DND-41 (cell line): ENCODE data around the gene MAD2L1.
"Not testable (repeated sequence)": the region's sequence is repeated elsewhere in the genome, so short reads cannot be mapped to it uniquely, and the experiment has no call there.

ENCODE experiments used
- ATAC-seq: fragments of 200-7000 bp; cut with Tn5 transposase; 3 replicates; pipeline ENCODE4 v1.9.1; 2021; ENCODE audit warnings: low read depth; ENCODE audit not compliant: insufficient read depth
- DNase-seq: peaks from one replicate; pipeline ENCODE4 v3.0.0-alpha.2; 2020
- H2AFZ ChIP-seq: 2 replicates; pipeline ENCODE4 v1.6.0; 2012; ENCODE audit warnings: low read depth, low read length
- H3K27ac ChIP-seq: 2 replicates; pipeline ENCODE4 v1.5.1; 2012; ENCODE audit warnings: low read length, inconsistent platforms
- H3K27me3 ChIP-seq: fragments of 200-600 bp; sonication (generic); 2 replicates; pipeline ENCODE4 v1.6.0; 2012; ENCODE audit warnings: low read length, mild to moderate bottlenecking, inconsistent platforms; ENCODE audit not compliant: insufficient read depth, poor library complexity
- H3K36me3 ChIP-seq: 2 replicates; pipeline ENCODE4 v1.5.1; 2012; ENCODE audit warnings: low read length, inconsistent platforms; ENCODE audit not compliant: insufficient read depth
- H3K4me1 ChIP-seq: 2 replicates; pipeline ENCODE4 v1.5.1; 2012; ENCODE audit warnings: mild to moderate bottlenecking, low read length; ENCODE audit not compliant: insufficient read depth
- H3K4me2 ChIP-seq: 2 replicates; pipeline ENCODE4 v1.6.0; 2012; ENCODE audit warnings: mild to moderate bottlenecking, moderate library complexity, low read length, inconsistent platforms; ENCODE audit not compliant: insufficient read depth
- H3K4me3 ChIP-seq, 2 experiments: fragments of 200-600 bp in 1 of 2; shearing (Covaris generic) in 1 of 2; 2 replicates each; pipeline ENCODE4 v1.5.1; 2012 to 2016; ENCODE audit warnings: inconsistent platforms in 2 of 2, low read length in 2 of 2, mild to moderate bottlenecking in 2 of 2, low read depth in 1 of 2, moderate library complexity in 1 of 2
- H3K79me2 ChIP-seq: 2 replicates; pipeline ENCODE4 v1.6.0; 2012; ENCODE audit warnings: low read length, inconsistent platforms; ENCODE audit not compliant: insufficient read depth
- H3K9ac ChIP-seq: 2 replicates; pipeline ENCODE4 v1.6.0; 2012; ENCODE audit warnings: low read depth, mild to moderate bottlenecking, inconsistent platforms, low read length, moderate library complexity
- H3K9me3 ChIP-seq: 2 replicates; pipeline ENCODE4 v1.5.1; 2012; ENCODE audit warnings: low read length, moderate library complexity, mild to moderate bottlenecking, inconsistent platforms; ENCODE audit not compliant: insufficient read depth, severe bottlenecking
- H4K20me1 ChIP-seq: 2 replicates; pipeline ENCODE4 v1.6.0; 2012; ENCODE audit warnings: low read length; ENCODE audit not compliant: insufficient read depth
- CTCF ChIP-seq: IDR thresholded peaks from 2 replicates; pipeline ENCODE4 v1.5.1; 2012; ENCODE audit warnings: borderline replicate concordance, low read length, moderate library complexity, mild to moderate bottlenecking; ENCODE audit not compliant: poor library complexity, severe bottlenecking; ENCODE audit errors: extremely low read depth
- EZH2 ChIP-seq: IDR thresholded peaks from 3 replicates; pipeline ENCODE4 v1.6.1; 2012; ENCODE audit warnings: borderline replicate concordance, low read depth, mild to moderate bottlenecking, moderate library complexity, low read length, inconsistent platforms; ENCODE audit not compliant: severe bottlenecking

Gene MAD2L1

GRCh38 chr4:120105472-120105871 is 38.8 kb upstream of the MAD2L1 start:
- Histone ChIP-seq H3K36me3 (no peaks in the 10 kb centered on the region), H3K4me3 (no peak overlapping the region), H2AFZ (no peak overlapping the region), H3K4me2 (no peak overlapping the region), H3K9ac (no peak overlapping the region), H3K27ac (no peak overlapping the region), H4K20me1 (no peaks in the 10 kb centered on the region), H3K9me3 (no peaks in the 10 kb centered on the region), H3K4me1 (no peaks in the 10 kb centered on the region), H3K27me3 (no peaks in the 10 kb centered on the region), H3K79me2 (no peaks in the 10 kb centered on the region)
- ATAC-seq (no peak), DNase-seq (no peak)
- TF ChIP-seq EZH2 (no peak), CTCF (no peak)

DNA sequence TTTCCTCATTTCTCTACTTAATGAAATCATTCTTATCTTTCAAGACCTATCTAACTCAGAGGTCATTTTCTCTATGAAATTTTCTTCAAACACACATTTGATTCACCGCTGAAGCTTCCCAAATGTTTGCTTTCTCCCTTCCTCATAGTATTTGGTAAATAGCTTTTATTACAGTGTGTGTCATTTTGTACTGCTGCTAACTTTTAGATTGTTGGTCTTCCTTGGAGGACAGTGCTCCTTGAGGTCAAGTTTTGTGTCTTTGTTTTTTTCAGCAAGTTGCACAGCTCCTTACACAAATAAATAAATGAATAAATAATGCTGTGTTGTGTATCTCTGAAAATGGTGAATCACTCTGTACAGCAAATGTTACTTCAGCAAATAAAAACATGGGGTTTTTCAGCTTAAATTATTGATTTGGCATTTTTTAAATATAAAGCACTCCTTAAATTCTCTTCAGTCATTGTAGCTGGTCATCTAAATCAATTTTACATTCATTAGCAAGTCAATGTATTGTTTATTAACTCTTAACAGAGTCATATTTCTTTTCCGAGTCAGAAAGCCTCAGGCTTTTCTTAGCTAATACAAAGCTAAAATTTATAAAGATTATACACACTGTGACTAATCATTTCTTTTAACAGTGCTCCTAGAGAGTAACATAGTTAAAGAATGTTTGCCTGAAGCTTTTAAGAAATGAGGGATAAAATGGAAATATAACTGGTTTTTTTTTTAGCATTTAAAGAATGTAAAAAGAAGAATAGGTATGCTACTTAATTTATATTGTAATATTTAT is 30.1 kb upstream of the MAD2L1 start:
- Histone ChIP-seq H3K36me3 (no peaks in the 10 kb centered on the region), H3K4me1 (no peaks in the 10 kb centered on the region), H4K20me1 (no peaks in the 10 kb centered on the region), H3K4me2 (no peak overlapping the region), H3K9me3 (no peaks in the 10 kb centered on the region), H3K4me3 (no peak overlapping the region), H3K79me2 (no peaks in the 10 kb centered on the region), H3K27me3 (peaks cover 6% of the 10 kb centered on the region), H3K9ac (no peak overlapping the region), H2AFZ (no peak overlapping the region), H3K27ac (no peak overlapping the region)
- ATAC-seq (no peak), DNase-seq (no peak)
- TF ChIP-seq CTCF (no peak), EZH2 (no peak)

GRCh38 chr4:120088507-120088906 is 21.9 kb upstream of the MAD2L1 start:
- H3K36me3 ChIP-seq: no peaks in the 10 kb centered on the region
- no peak for ATAC-seq

GRCh38 chr4:120088066-120088465 is 21.4 kb upstream of the MAD2L1 start:
- not testable (repeated sequence) for ATAC-seq, H3K4me2 ChIP-seq

More at GRCh38 chr4:120088507-120088906, 21.9 kb upstream of the MAD2L1 start:
- H2AFZ ChIP-seq: no peak overlapping the region
- H3K4me1 ChIP-seq: no peaks in the 10 kb centered on the region
- no peak overlapping the region for H3K4me2 ChIP-seq
- no peaks in the 10 kb centered on the region for H4K20me1 ChIP-seq
- H3K9ac ChIP-seq: no peak overlapping the region
- H3K79me2 ChIP-seq: no peaks in the 10 kb centered on the region
- peaks cover 3% of the 10 kb centered on the region for H3K27me3 ChIP-seq
- no peak overlapping the region for H3K4me3 ChIP-seq
- H3K27ac ChIP-seq: no peak overlapping the region
- TF ChIP-seq CTCF (no peak), EZH2 (no peak)
- no peaks in the 10 kb centered on the region for H3K9me3 ChIP-seq
- DNase-seq: no peak

More at GRCh38 chr4:120088066-120088465, 21.4 kb upstream of the MAD2L1 start:
- H4K20me1 ChIP-seq, H3K9me3 ChIP-seq, H3K9ac ChIP-seq, H3K27me3 ChIP-seq, H3K4me1 ChIP-seq, H3K4me3 ChIP-seq, H3K27ac ChIP-seq, H2AFZ ChIP-seq, H3K79me2 ChIP-seq, DNase-seq, H3K36me3 ChIP-seq: not testable (repeated sequence)
